ENCODE data around the gene UACA.
"Not testable (repeated sequence)": the region's sequence is repeated elsewhere in the genome, so short reads cannot be mapped to it uniquely, and the experiment has no call there.

UACA gene

DNA sequence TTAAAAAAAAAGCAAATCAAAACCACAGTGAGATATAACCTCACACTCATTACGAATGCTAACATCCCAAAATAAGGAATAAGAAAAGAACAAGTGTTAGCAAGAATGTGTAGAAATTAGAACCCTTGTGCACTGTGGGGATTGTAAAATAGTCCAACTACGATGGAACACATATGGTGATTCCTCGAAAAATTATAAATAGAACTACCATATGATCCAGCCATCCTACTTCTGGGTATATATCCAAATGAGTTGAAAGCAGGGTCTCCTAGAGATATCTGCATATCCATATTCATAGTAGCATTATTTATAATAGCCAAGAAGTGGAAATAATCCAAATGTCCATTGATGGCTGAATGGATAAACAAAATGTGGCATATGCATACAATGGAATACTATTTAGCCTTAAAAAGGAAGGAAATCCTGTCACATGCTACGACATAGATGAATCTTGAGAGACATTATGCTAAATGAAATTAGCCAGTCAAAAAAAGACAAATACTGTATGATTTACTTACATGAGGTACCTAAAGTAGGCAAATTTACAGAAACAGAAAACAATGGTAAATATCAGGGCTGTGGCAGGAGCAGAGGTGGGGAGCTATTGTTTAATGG, 55.6 kb downstream of the UACA start:
- DNase-seq, result no peak

DNA sequence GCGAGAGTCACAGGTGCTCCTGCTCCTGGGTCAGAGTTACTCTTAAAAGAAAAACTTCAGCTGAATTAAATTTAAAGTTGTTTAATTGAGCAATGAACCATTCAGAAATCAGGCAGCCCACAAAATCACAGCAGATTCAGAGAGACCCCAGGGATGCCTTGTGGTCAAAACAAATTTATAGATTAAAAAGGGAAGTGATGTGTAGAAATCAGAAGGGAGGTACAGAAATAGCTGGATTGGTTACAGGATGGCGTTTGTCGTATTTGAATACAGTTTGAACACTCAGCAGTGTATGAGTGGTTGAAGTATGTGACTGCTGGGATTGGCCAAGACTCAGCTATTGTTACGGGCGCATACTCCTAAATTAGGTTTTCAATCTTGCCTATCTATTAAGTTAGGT, 58.6 kb downstream of the UACA start:
- DNase-seq, result no peak

DNA sequence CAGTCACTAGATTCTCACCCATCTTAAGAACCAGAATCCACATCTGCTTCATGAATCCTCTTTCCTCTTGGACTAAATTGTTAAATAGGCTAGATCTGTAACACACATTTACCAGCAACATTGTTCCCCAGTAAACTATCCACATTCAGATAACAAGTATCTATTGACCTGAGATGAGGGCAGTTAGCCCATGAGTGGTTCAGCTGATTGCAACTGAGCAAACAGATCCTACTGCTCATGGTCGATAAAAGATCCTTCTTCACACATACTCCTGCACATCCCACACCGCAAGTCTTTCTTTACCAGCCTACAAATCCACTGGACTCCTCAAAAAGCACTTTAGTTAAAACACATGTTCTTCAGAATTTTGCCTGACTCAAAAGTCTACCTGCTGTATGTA, 59.2 kb downstream of the UACA start:
- DNase-seq, result no peak

DNA sequence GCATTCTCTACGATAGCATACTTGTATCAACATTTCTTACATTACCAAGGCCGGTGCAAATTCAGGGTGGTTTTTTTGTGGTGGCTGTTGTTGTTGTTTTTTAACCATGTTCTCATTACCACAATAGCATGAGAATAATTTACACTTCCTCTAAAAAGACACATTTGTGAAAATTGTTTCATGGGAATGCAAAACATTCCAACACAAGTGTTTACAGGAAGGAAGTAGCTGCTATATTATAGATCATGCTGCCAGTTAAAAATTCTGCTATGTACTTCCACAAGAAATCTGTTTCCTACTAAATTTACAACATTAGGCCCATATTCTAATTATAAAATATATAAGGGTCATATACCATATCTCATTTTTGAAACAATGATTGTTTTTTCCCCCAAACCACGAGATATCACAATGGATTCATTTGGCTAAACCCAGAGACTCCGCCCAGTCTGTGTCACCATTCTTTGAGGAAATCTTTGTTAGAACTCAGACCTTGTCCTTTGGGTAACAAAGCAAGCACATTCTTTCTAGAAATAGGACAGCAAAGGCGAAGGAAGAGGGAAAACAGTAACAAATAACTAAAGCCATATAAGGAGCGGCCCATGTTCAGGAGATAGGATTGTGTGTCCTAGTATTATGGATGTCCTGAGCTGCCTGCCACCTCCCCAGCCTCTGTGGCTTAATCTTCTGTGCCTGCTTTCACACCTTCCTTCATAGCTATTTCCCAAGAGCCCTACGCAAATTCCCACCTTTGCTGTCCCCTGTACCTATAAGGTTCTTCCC, 60.1 kb downstream of the UACA start:
- DNase-seq, result no peak

DNA sequence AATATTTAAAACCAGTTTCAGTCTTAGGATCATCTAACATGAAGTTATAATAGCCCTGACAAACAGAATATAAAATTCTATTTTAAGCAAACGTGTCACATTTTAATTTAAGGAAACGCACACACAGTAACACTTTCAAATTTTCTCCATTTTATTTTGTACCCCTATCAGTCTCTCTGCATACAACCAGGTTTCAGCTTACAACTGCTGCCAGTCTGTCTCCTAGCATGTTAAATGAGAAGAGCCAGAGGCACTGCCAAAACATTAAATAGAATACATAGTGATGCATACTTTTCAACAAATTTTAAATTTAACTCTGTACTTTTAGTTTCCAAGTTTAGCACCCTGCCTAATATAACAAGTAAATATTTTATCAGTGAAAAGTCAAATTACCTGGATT, 60.8 kb downstream of the UACA start:
- no peak for DNase-seq

DNA sequence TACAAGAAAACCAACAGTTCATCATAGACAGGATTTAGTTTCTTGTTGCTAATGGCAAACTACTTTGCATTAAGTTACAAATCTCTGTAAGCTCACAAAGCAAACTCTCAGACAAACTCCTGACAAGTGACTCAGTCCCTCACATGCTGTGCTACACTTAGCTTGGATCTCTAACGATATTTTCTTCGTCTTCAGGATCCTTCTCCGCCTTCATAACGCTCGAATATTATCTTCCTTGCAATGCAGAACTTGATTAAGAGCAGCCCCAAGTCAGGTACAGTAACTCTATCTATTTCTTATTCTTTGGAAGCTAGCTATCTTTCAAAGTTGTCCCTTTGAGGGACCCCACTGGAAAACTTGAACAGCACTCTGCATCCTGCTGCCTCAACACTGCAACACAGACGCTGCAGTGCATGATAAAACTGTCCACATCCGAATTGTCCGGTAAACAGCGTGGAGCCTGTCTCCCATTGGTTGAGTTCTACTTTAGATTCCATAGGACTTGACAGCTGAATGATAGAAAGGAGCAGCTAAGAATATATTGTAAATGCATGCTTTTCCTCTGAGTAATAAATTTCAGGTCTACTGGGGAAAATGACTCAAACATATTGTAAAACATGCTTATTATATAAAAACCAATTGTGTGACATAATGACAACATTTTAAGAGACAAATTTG, 61.3 kb downstream of the UACA start:
- DNase-seq, result no peak

DNA sequence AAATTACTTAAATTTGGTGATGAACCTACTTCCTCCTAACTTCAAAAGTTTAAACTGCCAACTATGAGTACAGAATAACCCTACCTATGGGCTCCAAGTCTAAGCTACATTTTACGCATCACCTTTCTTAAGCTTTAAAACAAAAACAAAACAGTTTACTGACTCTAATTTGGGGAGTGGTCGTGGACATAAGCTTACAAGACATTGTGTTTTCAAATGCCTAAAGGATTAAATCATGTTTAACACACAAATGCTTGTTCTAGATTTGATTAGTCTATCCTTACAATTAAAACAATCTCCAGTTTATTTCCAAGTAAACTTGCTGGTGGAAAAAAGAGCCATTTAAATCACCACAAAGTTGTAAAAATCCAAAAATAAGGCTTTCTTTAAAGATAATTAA, 62.2 kb downstream of the UACA start:
- no peak for DNase-seq

DNA sequence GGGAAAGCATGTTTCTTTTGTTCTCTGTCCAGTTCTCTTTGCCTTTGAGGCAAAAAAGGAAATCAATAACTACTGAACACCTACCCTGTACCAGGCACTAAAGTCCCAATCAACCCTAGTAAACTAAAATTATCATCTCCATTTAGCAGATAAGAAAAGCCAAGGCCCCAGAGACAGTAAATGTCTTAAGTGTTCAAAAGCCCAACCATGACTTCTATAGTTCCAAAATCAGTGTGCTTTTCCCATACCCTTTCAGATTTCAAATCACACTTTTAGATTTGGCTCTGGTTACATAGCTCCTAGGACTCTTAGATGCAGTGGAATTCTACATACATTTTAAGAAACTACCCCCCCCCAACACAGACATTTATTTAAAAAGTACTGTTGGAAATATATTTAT, 63.5 kb downstream of the UACA start:
- DNase-seq, result no peak

DNA sequence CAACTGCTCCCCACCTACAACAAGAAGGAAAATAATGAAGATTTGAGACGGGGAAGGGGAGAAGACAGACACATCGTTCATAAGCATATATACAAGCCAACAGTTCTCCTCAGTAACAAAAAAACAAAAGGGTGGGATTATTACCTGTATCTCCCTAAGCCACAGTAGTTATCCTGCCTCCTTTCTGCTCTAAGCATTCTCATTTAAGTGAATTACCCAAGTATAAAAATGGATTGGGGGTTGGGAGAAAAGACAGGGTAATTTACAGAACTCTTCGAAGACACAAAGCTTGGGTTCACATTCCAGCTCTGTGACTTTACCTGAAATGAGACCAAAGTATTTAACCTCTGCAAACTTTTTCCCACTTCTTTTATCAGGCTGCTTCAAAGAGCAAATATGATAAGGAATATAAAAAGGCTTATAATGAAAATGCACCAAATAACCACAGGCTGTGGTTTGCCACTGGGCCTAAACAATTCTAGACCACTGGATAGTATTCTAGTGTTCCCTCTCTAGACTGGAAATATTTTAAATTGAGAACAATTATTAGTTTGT, 64.4 kb downstream of the UACA start:
- DNase-seq, result no peak

DNA sequence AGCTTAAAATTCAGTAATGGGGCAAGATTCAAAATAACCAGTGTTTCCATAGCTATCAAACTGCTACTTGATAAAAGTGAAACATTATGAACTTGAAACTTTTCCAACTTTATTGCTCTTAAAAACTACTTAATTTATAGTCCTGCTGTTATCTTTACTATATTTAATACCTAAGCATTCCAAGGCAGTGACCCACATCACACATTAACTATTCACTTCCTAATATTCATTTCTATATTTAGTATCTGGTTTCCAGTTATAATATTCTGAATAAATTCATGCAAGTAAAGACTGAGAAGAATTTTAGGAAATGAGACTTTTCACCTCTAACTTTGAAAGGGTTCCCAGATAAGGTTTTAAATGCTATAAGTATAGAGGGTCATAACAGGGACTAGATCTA, 64.9 kb downstream of the UACA start:
- no peak for DNase-seq

DNA sequence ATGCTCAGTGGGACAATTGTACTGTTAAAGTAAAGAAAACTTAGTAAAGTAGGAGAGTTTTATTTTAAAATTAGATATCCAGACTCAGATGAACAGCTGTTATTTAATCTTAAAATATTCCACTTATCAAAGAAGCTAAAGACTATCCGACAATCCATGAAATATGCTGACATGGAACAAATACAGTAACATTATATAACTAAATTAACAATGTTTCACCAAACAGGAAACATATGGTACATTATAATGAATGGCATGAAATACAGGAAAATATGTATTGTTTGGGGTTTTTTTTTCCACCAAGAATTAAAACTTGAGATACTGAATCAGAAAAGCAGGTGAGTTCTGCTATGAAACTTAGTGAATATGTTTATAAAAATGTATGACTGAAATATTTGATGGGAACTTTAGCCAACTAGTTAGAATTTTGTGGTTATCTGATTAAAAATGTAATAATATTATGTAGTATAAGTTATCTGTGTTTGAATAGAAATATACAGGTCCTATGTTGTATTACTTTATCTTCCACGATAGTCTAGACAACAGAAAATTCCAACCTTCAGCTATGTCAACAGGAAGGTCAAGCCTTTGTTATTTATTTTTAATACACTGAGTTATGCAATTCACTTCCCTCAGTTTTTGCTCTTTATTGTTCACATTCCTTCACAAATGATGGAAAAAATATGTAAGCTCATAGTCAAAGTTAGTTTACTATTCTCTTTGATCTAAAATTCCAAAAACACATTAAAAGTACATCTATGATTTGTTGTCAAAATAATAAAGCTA, 72.7 kb downstream of the UACA start:
- DNase-seq, result no peak

DNA sequence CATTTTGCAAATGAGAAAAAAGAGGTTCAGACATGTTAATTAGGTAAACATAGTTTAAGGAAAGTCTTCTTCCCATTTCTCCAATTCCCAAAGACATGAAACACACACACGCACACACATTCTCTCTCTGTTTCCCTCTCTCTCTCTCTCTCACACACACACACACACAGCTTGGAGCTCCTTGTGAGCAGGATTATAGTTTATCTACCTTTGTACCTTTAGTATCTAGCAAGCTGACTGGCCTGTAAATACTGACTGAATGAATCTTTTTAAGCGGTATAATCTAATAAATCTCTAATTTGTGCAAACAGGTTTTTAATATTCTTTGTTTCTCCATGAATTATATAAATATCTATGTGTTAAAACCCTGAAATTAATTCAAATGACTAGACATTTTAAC, 73.3 kb downstream of the UACA start:
- DNase-seq, result no peak

DNA sequence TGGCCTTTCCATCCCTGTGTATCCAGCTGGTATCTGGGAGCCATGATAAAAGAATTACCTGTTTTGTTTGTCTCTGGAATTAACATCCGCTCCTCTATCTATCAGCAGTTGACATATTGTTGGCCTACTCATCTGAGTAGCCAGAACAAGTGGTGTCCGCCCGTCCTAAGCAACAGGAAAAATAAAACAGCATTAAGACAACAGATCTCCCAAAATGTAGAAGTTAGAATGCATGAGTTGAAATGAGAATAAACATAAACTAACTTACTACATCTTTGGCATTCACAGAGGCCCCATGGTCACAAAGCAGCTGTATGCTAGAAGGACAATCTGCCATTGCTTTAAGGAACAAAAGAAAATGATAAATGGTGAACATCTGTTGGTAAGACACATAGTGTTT, 75.9 kb downstream of the UACA start:
- DNase-seq, result no peak

DNA sequence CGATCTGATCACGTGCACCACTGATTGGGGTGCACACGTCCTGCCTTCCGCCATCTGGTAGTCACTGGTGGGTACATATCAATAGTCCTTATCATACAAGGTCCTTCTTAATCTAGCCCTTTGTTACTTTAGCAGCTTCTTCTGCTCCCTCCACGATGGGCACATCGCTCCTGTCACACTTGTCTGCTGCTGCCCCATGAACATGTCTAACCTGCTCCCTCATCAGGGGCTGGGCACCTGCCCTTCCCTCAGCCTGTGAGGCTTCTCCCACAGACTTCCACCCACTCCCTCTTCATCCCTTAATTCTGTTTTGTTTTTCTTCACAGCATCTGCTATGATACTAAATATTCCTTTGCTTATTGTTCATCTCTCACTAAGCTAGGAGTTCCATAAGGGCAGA, 82.5 kb downstream of the UACA start:
- no peak for DNase-seq

DNA sequence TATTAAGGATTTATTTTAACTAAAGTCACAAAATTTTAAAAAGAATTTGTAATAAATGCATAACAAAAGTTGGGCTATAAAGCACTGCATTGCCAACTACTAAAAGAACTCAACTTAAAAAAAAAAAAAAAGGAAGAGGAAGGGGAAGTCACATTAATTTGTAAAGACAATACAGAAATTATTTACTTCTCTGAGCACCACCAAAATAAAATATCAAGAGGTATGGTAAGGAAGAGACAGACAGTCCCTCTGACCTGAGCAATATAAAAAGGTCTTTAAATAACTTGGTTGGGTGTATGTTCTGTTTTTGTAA, 83.5 kb downstream of the UACA start:
- DNase-seq, result no peak

DNA sequence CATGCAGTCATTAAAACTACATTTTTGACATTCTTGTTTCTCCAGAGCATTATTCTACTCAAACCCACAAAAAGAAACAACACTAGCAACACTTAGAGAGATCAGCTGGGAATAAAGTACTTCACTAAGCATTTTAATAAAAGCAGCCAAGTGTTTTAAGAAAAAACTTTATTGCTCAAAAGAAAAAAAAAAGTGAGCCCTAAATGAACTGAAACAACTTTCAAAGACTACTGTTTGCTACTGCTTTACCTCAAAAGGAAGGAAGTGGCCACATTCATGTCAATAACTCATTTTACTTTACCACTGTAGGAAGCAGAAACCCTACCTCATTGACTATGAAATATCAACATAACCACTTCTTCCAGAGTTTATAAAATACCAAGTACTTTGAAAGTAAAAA, 91.3 kb downstream of the UACA start:
- no peak for DNase-seq

DNA sequence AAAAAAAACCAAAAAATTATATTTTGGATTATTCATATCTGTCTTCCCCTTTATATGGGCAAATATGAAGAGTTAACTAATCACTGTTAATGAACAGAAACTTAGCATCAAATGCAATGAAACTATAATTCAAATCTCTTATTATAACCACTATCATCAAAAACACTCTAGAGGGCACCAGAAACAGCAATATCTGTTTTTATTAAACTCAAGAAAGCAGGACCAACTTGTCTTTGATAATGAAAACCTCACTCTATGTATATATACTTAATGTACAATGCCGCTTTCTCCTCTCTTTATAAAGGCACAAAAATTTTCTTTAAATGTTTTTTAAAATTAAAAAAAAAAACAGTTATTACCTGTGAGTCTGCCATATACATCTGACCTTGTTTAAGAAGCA, 92.7 kb downstream of the UACA start:
- DNase-seq, result no peak

DNA sequence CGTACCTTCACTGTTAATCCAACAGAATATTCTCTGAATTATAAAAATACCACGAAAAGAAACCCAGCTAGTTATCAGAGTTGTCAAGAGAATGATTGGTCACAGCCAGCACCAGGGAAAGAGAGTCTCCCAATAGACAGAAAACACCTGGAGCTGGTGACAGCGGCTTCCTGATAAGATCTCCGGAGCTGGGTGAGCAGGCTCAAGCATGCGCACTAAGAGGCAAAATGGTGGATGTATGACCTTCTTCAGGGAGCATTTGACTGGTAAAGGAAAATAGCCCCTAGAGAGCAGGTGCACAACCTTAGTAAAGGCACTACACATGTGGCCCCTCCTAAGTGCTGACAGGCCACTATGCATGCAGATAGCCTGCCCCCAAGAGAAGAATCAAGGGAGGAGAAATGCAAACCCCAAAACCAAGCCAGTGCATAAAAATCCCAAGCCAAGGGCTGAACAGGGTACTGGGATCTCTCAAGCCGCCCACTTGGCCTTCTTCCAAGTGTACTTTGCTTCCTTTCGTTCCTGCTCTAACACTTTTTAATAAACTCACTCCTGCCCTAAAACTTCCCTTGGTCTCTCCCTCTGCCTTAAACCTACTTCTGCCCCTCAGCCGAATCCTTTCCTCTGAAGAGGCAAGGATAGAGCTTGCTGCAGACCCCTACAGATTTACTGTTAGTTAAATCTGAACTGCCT, 93.2 kb downstream of the UACA start:
- no peak for DNase-seq

DNA sequence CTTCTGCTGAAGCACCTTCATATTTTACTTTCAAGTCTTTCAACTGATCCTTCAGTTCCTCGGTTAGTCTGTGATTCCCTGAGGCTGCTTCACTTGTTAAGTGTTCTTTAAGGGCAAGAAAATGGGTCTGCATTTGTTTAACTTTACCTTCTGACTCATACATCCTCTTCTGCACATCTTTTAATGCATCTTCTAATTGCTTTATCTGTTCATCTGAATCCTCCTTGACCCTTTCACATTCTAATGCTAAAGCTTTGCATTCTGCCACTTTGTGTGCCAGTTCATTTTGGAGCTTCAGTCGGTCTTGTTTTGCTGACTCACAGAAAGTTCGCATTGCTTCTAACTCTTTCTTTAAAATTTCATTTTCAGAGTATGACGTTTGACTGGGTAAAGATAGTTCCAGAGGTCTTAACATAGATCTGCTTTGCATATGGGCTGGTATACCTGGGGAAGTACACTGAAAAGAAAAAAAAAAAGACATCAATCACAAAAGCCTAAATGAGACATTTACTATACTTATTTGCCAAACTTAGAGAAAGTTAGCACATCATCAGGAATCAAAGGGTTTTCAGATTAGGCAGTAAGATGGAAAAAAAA, 94.3 kb downstream of the UACA start:
- no peak for DNase-seq

DNA sequence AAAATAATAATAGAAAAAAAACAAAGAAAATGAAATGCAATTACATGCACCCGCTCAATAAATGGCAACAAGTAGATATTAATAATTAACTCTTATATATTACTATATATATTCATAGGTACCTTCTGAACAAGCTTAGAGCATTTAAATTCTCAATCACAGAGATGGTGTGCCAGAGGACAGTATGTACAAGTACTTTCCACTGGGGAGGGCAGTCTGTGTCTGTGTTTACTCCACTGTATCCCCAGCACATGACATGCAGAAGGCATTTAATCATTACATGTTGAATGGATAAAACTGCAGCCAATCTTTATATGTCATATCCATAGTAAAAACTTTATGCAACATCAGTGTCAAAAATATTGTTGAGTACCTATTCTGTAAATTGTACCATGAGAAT, 97.8 kb downstream of the UACA start:
- no peak for DNase-seq

DNA sequence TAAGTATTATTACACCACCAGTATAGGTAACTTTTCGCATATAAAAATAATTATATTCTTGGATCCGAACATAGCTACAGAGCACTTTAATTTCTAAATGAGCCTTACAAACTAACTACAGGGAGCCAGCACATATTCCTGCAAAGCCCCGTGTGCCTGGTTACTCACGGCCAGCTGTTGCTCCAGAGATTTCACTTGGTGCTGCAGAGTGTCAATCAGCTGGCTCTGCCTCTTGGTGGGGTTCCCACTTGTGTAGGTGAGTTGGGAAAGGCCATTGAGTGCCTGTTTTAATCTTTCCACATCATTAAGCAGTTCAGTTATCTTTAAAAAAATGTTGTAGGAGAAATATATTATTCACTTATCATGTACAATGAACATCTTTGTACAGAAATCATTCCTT, 98.9 kb downstream of the UACA start:
- no peak for DNase-seq

DNA sequence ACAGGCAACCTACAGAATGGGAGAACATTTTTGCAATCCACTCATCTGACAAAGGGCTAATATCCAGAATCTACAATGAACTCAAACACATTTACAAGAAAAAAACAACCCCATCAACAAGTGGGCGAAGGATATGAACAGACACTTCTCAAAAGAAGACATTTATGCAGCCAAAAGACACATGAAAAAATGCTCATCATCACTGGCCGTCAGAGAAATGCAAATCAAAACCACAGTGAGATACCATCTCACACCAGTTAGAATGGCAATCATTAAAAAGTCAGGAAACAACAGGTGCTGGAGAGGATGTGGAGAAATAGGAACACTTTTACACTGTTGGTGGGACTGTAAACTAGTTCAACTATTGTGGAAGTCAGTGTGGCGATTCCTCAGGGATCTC, 100.3 kb downstream of the UACA start:
- DNase-seq, result not testable (repeated sequence)

Data from activated effector memory CD4-positive, alpha-beta T cell treated with anti-CD3 and anti-CD28 coated beads, Interleukin-2, amount 50 U/mL, for 16 hours (primary cell).